IMR-90 (cell line): Measurements from ENCODE around the gene BEND3. TPM values are rescaled to one million over a fixed set of nuclear protein-coding genes. Genes with fewer than 3 reads are reported as not detected.

Source experiments
- ATAC-seq: fragments of 200-7000 bp; cut with Tn5 transposase; 2 replicates; pipeline ENCODE4 v1.9.1; 2020; ENCODE audit warnings: low read depth, mild to moderate bottlenecking, moderate library complexity
- BruUV-seq: library from RNA; stranded (reverse); fragments of 400-500 nt; replicated peaks from 2 replicates; lab custom pipeline; 2021; lab: Mats Ljungman, UMichigan
- CTCF ChIA-PET: fragments of 300-600 bp; formaldehyde crosslinking; extraction: SDS; loops from one replicate; lab custom pipeline; 2021; ENCODE audit warnings: antibody characterized with exemption; lab: Yijun Ruan, JAX
- POLR2A ChIA-PET: fragments of 300-600 bp; sonication (Branson Sonifier 250); formaldehyde crosslinking; loops from one replicate; lab custom pipeline; 2022; ENCODE audit warnings: antibody characterized with exemption; ENCODE audit not compliant: unreplicated experiment; lab: Charles Lee
- DNase-seq: peaks from one replicate; pipeline ENCODE4 v3.0.0; 2013
- H2AFZ ChIP-seq: replicated peaks from 2 replicates; pipeline ENCODE3; 2013; ENCODE audit warnings: low read length, mild to moderate bottlenecking; ENCODE audit not compliant: poor library complexity
- H2AK5ac ChIP-seq: 2 replicates; pipeline ENCODE4 v1.6.1; 2013; ENCODE audit warnings: low read depth, low read length, inconsistent platforms
- H2AK9ac ChIP-seq: replicated peaks from 2 replicates; pipeline ENCODE3; 2013; ENCODE audit warnings: mild to moderate bottlenecking, low read depth, low read length, moderate library complexity; ENCODE audit not compliant: poor library complexity
- H2BK120ac ChIP-seq: 2 replicates; pipeline ENCODE4 v1.6.1; 2013; ENCODE audit warnings: low read depth, low read length, inconsistent platforms
- H2BK15ac ChIP-seq: 3 replicates; pipeline ENCODE4 v1.6.1; 2013; ENCODE audit warnings: low read depth, low read length, inconsistent platforms
- H2BK20ac ChIP-seq: 2 replicates; pipeline ENCODE4 v1.6.1; 2013; ENCODE audit warnings: low read depth, mild to moderate bottlenecking, inconsistent platforms, low read length, moderate library complexity
- H2BK5ac ChIP-seq: 2 replicates; pipeline ENCODE4 v1.6.1; 2013; ENCODE audit warnings: mild to moderate bottlenecking, low read depth, low read length, inconsistent platforms; ENCODE audit not compliant: poor library complexity, severe bottlenecking
- H3K14ac ChIP-seq: replicated peaks from 2 replicates; pipeline ENCODE4 v1.6.1; 2013; ENCODE audit warnings: low read depth, low read length, inconsistent platforms
- H3K18ac ChIP-seq: 2 replicates; pipeline ENCODE4 v1.6.1; 2013; ENCODE audit warnings: low read depth, low read length, control low read depth
- H3K23ac ChIP-seq: 2 replicates; pipeline ENCODE4 v1.6.1; 2013; ENCODE audit warnings: low read depth, low read length, inconsistent platforms
- H3K27ac ChIP-seq: 2 replicates; pipeline ENCODE4 v1.5.1; 2013; ENCODE audit warnings: mild to moderate bottlenecking, control low read depth, low read length; ENCODE audit not compliant: insufficient read depth
- H3K27me3 ChIP-seq: 2 replicates; pipeline ENCODE4 v1.6.1; 2013; ENCODE audit warnings: low read length; ENCODE audit not compliant: control insufficient read depth, insufficient read depth
- H3K36me3 ChIP-seq: 2 replicates; pipeline ENCODE4 v1.6.1; 2013; ENCODE audit warnings: low read length, mixed read lengths; ENCODE audit not compliant: control insufficient read depth, insufficient read depth
- H3K4ac ChIP-seq: 2 replicates; pipeline ENCODE4 v1.6.1; 2013; ENCODE audit warnings: low read depth, low read length, inconsistent platforms
- H3K4me1 ChIP-seq: 2 replicates; pipeline ENCODE4 v1.6.1; 2013; ENCODE audit warnings: low read length, mixed read lengths; ENCODE audit not compliant: control insufficient read depth, insufficient read depth
- H3K4me2 ChIP-seq: 2 replicates; pipeline ENCODE4 v1.6.1; 2013; ENCODE audit warnings: low read depth, mild to moderate bottlenecking, control low read depth, low read length, moderate library complexity
- H3K4me3 ChIP-seq: 2 replicates; pipeline ENCODE4 v1.5.1; 2013; ENCODE audit warnings: low read depth, mild to moderate bottlenecking, control low read depth, low read length, moderate library complexity; ENCODE audit not compliant: insufficient read depth
- H3K56ac ChIP-seq: 2 replicates; pipeline ENCODE4 v1.6.1; 2013; ENCODE audit warnings: low read length, inconsistent platforms; ENCODE audit not compliant: insufficient read depth; ENCODE audit errors: extremely low read depth
- H3K79me1 ChIP-seq, 2 experiments: 2 replicates each; pipeline ENCODE4 v1.6.1; 2013; ENCODE audit warnings: low read length in 2 of 2, inconsistent platforms in 1 of 2, low read depth in 1 of 2
- H3K9ac ChIP-seq: 2 replicates; pipeline ENCODE4 v1.6.1; 2013; ENCODE audit warnings: low read depth, low read length, control low read depth
- H3K9me1 ChIP-seq: 2 replicates; pipeline ENCODE4 v1.6.1; 2013; ENCODE audit warnings: low read length, inconsistent platforms; ENCODE audit not compliant: insufficient read depth
- H3K9me3 ChIP-seq: 2 replicates; pipeline ENCODE4 v1.6.1; 2013; ENCODE audit warnings: low read length; ENCODE audit not compliant: control insufficient read depth, insufficient read depth
- H4K20me1 ChIP-seq: 2 replicates; pipeline ENCODE4 v1.6.1; 2013; ENCODE audit warnings: low read length, inconsistent platforms; ENCODE audit not compliant: insufficient read depth
- H4K5ac ChIP-seq: 2 replicates; pipeline ENCODE4 v1.6.1; 2013; ENCODE audit warnings: mild to moderate bottlenecking, low read depth, low read length, control low read depth
- H4K8ac ChIP-seq, 2 experiments: 2 replicates each; pipeline ENCODE4 v1.6.1; 2013; ENCODE audit warnings: low read depth in 2 of 2, low read length in 2 of 2, control low read depth in 1 of 2, inconsistent platforms in 1 of 2
- H4K91ac ChIP-seq: 2 replicates; pipeline ENCODE4 v1.6.1; 2013; ENCODE audit warnings: low read depth, low read length, inconsistent platforms; ENCODE audit not compliant: insufficient read depth
- CEBPB ChIP-seq: IDR thresholded peaks from 2 replicates; pipeline ENCODE4 v1.6.1; 2012; ENCODE audit warnings: low read depth, low read length, improper control_type of control experiment
- MAFK ChIP-seq: IDR thresholded peaks from 2 replicates; pipeline ENCODE4 v1.6.1; 2012; ENCODE audit warnings: low read depth, low read length, improper control_type of control experiment
- MAZ ChIP-seq: IDR thresholded peaks from 2 replicates; pipeline ENCODE4 v1.6.1; 2012; ENCODE audit warnings: low read depth, mild to moderate bottlenecking, low read length, improper control_type of control experiment, moderate library complexity, borderline replicate concordance
- MXI1 ChIP-seq: IDR thresholded peaks from 2 replicates; pipeline ENCODE4 v1.6.1; 2012; ENCODE audit warnings: low read depth, mild to moderate bottlenecking, low read length, moderate library complexity, borderline replicate concordance
- NFE2L2 ChIP-seq: fragments of 150-350 bp; IDR thresholded peaks from 2 replicates; pipeline ENCODE4 v1.6.1; 2016; ENCODE audit warnings: low read depth, mild to moderate bottlenecking, low read length
- RAD21 ChIP-seq: IDR thresholded peaks from 2 replicates; pipeline ENCODE4 v1.6.1; 2012; ENCODE audit warnings: low read length, improper control_type of control experiment
- SMC3 ChIP-seq: fragments of 150-350 bp; IDR thresholded peaks from 2 replicates; pipeline ENCODE4 v1.6.1; 2016; ENCODE audit warnings: low read depth, mild to moderate bottlenecking, antibody characterized with exemption, low read length, moderate library complexity
- WGBS, 2 experiments: methylation state at CpG; one replicate each; pipeline versions ENCODE4 v1.1.5 to v1.1.7; 2013; ENCODE audit warnings: missing lambda C conversion rate in 2 of 2; ENCODE audit not compliant: insufficient read length in 1 of 2; ENCODE audit errors: extremely low coverage in 2 of 2; 5-methylcytosine and 5-hydroxymethylcytosine counted together
- dilution Hi-C: fragments of 300-500 bp; cut with HindIII; formaldehyde crosslinking; loops from one replicate; pipeline ENCODE4 v1.14.3; 2018; ENCODE audit warnings: low sequenced_read_pairs; ENCODE audit not compliant: unreplicated experiment
- in situ Hi-C: fragments of 300-500 bp; cut with MboI; formaldehyde crosslinking; loops from 3 replicates; pipeline ENCODE4 v1.14.3; 2019; ENCODE audit warnings: low sequenced_read_pairs, inconsistent platforms, mixed read lengths
- intact Hi-C: fragments of 100-400 bp; cut with micrococcal nuclease; formaldehyde crosslinking; loops from 2 replicates; pipeline ENCODE4 v1.10.0; 2022
- polyA plus RNA-seq, 3 experiments: library from polyadenylated mRNA; depleted of rRNA; stranded (reverse); fragments of >200 nt; gene quantifications; 2 replicates each; pipeline ENCODE4 v1.2.3, GENCODE V29; 2012; ENCODE audit warnings: low replicate concordance in 1 of 3
- total RNA-seq: library from RNA; depleted of rRNA; stranded (reverse); fragments of >200 nt; gene quantifications from 2 replicates; pipeline ENCODE4 v1.2.3, GENCODE V29; 2012
- TF ChIP-seq, protein P1 (sequence below): fragments of 150-350 bp; IDR thresholded peaks from 2 replicates; pipeline ENCODE4 v1.6.1; 2016; ENCODE audit warnings: low read depth, mild to moderate bottlenecking, low read length, moderate library complexity, borderline replicate concordance

BEND3 gene
- total and polyA plus RNA-seq, 2 of the 4 experiments (the other 2 are of a cell fraction) = 1.2 to 1.8 TPM

DNA sequence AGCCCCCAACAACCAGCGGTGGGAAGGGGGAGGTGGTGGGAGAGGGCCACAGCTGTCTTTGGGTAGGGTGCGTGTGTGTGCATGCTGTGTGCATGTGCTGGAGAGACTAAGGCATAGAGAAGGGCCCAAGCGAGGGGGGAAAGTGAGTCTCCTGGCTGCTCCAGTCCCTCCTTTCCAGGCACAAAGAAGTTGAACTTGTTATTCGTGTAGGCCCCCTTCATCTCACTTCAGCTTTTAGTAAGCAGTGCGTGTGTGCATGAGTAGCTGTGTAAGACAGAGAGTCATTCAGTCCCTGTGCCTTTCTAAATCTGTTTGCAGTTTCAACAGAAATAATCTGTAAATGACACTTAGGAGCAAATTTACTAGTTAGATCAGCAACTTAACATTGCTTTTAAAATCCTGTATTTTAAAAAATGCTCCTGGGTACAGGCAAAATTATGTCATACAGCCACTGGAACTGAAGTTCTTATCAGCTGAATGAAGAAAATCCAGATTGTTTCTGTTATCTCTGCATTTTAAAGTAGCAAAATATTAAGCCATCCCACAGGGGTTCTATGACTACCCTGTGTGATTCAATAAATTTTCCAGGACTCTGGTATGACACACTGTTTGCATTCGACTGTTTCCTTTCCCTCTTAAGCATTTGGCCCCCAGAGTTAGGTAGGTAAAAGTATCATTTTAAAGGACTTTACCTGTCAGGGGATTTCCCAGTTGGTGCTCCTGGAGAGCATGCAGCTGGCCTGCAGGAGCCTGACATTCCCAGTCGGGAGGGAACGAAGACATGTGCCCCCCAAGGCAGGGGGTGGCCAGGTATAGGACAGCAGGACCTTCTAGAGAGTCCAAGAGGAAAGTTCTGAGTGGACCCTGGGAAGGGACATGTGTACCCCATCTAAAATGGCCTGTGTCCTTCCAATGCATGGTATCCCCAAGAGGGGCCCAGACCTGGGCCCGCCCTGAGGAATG is 48.3 kb downstream of the BEND3 start:
- Histone ChIP-seq H2BK20ac (no peak overlapping the region), H3K27me3 (no peaks in the 10 kb centered on the region), H3K9me1 (no peaks in the 10 kb centered on the region), H3K79me1 (no peaks in the 10 kb centered on the region), H3K9ac (no peak overlapping the region), H3K4me2 (no peak overlapping the region), H2AFZ (no peak overlapping the region), H3K23ac (no peak overlapping the region), H3K36me3 (peaks cover 6% of the 10 kb centered on the region), H3K56ac (no peak overlapping the region), H3K27ac (no peak overlapping the region), H2AK5ac (no peak overlapping the region), H4K91ac (no peak overlapping the region), H4K5ac (no peak overlapping the region), H3K4me1 (peaks cover 8% of the 10 kb centered on the region; the same call in 1 of the 2 replicates), H4K20me1 (no peaks in the 10 kb centered on the region), H3K4me3 (no peak overlapping the region), H4K8ac (no peak overlapping the region), H2BK15ac (no peak overlapping the region), H3K18ac (no peak overlapping the region), H3K9me3 (no peaks in the 10 kb centered on the region), H2AK9ac (no peak overlapping the region), H2BK5ac (no peak overlapping the region), H3K14ac (no peak overlapping the region), H2BK120ac (no peak overlapping the region), H3K4ac (no peak overlapping the region)
- ChIA-PET CTCF (no interaction called here), POLR2A (no interaction called here)
- peak; percentile 56 for ATAC-seq
- 100% methylated on average over 2 of the region's 9 CpGs; no CpG with 5 or more reads in 1 of the 2 experiments for WGBS, 2 experiments
- no TSS peak for BruUV-seq
- TF ChIP-seq, protein P1, sequence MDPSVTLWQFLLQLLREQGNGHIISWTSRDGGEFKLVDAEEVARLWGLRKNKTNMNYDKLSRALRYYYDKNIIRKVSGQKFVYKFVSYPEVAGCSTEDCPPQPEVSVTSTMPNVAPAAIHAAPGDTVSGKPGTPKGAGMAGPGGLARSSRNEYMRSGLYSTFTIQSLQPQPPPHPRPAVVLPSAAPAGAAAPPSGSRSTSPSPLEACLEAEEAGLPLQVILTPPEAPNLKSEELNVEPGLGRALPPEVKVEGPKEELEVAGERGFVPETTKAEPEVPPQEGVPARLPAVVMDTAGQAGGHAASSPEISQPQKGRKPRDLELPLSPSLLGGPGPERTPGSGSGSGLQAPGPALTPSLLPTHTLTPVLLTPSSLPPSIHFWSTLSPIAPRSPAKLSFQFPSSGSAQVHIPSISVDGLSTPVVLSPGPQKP = no peak
- TF ChIP-seq NFE2L2 = no peak
- no peak for TF ChIP-seq RAD21
- TF ChIP-seq MXI1 = no peak
- TF ChIP-seq CEBPB = no peak
- TF ChIP-seq MAFK = no peak
- no peak for TF ChIP-seq MAZ
- TF ChIP-seq SMC3 = no peak
- peak; percentile 46 for DNase-seq
- dilution Hi-C loops = no loop called here
- intact Hi-C loops = no loop called here
- in situ Hi-C loops = no loop called here
